HG03135 (cell line): ENCODE data around the gene SSR1.

Experiments
- ATAC-seq: cut with Tn5 transposase; IDR thresholded peaks from one replicate; pipeline ENCODE4 v1.9.1; 2021; ENCODE audit warnings: mild to moderate bottlenecking, moderate library complexity; ENCODE audit not compliant: unreplicated experiment

The SSR1 gene

DNA sequence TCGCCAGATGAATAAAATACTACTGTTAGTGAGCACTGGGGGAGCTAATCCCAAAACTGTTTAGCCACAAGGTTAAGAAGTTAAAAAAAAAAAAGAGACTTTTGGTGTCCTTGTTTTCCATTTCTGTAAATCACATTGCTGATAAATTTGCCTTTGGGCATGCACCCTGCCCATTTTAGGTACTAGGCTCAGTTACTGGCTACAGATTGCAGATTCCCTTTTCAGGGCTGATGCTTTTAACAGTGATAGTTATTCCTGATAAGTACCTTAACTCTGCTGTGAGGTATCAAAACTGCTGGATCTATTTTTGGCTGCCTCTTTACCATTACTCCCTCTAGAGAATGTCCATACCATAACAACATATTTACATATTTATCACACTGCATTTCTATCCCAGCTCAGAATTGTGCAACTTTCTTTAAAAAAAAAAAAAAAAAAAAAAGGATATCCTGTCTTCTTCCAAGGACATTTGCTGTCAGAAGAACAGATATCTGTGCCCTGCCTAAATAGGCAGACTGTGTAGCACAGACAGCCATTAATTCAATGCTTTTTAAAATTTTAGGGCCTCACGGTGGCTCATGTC is 94.5 kb downstream of the SSR1 start:
- no peak for ATAC-seq
